ENCODE data around the gene MYH11. TPM values are rescaled to one million over a fixed set of nuclear protein-coding genes. Genes with fewer than 3 reads are reported as not detected.

The MYH11 gene
- total RNA-seq, 2 donors from 2014 or later: 968 to 2,091 TPM

DNA sequence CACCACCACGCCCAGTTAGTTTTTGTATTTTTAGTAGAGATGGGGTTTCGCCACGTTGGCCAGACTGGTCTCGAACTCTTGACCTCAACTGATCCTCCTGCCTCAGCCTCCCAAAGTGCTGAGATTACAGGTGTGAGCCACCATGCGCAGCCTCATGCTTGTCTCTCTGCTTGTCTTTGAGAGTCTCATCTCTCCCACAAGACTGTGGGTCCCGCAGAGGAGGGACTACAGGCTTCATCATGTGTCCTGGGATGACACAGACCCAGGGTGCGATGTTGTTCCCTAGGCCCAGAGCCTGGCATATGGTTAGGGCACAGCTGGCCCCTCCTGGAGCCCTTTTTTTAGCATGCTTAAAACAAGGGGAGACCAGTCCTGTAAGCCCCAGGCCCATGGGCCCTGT is 104.9 kb downstream of the MYH11 start:
- no peaks in the 10 kb centered on the region for H3K9me3 ChIP-seq
- no peak for TF ChIP-seq POLR2AphosphoS5 (IDR thresholded peaks at IDR 0.05)
- TF ChIP-seq, protein P1, sequence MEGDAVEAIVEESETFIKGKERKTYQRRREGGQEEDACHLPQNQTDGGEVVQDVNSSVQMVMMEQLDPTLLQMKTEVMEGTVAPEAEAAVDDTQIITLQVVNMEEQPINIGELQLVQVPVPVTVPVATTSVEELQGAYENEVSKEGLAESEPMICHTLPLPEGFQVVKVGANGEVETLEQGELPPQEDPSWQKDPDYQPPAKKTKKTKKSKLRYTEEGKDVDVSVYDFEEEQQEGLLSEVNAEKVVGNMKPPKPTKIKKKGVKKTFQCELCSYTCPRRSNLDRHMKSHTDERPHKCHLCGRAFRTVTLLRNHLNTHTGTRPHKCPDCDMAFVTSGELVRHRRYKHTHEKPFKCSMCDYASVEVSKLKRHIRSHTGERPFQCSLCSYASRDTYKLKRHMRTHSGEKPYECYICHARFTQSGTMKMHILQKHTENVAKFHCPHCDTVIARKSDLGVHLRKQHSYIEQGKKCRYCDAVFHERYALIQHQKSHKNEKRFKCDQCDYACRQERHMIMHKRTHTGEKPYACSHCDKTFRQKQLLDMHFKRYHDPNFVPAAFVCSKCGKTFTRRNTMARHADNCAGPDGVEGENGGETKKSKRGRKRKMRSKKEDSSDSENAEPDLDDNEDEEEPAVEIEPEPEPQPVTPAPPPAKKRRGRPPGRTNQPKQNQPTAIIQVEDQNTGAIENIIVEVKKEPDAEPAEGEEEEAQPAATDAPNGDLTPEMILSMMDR (IDR thresholded peaks at IDR 0.05): no peak
- TF ChIP-seq POLR2A (IDR thresholded peaks at IDR 0.05): no peak
- WGBS: 91% methylated on average over 7 of the region's 7 CpGs
- H3K27me3 ChIP-seq (replicated peaks; ENCODE audit: insufficient read depth): no peaks in the 10 kb centered on the region
- H3K36me3 ChIP-seq: no peaks in the 10 kb centered on the region
- no peak overlapping the region for H3K27ac ChIP-seq
- intact Hi-C loops (cut with DNase I): no loop called here
- H3K4me1 ChIP-seq (replicated peaks): no peaks in the 10 kb centered on the region
- no peak overlapping the region for H3K4me3 ChIP-seq
- DNase-seq (ENCODE audit: low spot score): no peak

DNA sequence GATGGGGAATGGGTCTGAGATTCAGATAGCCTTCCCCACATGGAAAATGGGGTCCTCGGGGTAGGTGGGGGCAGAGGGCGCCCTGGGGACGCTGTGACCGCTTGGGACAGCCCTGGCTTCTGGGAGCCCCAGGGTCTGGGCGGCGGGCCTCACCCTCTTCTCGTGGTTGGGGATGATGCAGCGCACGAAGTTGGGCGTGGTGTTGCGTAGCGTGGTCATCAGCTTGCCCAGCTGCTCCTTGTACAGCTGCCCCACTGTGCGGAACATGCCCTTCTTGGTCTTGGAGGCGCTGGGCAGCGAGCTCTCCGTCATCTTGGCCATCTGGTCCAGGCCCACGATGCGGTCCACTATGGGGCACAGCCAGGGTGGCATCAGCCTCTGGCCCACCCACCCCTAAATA is 106.8 kb downstream of the MYH11 start:
- H3K27ac ChIP-seq: no peak overlapping the region
- TF ChIP-seq POLR2AphosphoS5 (IDR thresholded peaks at IDR 0.05) (no peak), POLR2A (IDR thresholded peaks at IDR 0.05) (no peak)
- TF ChIP-seq, protein P1 (IDR thresholded peaks at IDR 0.05): no peak
- no peaks in the 10 kb centered on the region for H3K27me3 ChIP-seq (replicated peaks; ENCODE audit: insufficient read depth)
- WGBS: 90% methylated on average over 13 of the region's 18 CpGs
- H3K4me3 ChIP-seq: no peak overlapping the region
- H3K9me3 ChIP-seq: no peaks in the 10 kb centered on the region
- H3K36me3 ChIP-seq: no peaks in the 10 kb centered on the region
- intact Hi-C loops (cut with DNase I): no loop called here
- no peaks in the 10 kb centered on the region for H3K4me1 ChIP-seq (replicated peaks)
- DNase-seq (ENCODE audit: low spot score): no peak

DNA sequence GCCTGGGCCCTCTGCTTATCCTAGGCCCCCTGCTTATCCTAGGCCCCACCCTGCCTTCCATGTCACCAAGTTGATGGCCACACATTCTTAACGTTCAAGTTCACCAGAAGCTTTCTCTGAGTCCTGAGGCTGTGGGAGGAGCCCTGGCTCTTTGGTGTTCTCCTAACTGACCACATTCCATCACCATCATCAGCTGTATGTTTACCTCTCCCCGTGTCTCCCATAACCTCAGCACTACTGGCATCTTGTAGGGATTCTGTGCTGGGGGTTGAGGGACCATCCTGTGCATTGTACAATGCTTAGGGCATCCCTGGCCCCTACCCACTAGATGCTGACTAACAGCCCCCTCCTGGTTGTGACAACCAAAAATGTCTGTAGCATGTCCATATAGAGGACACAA is 107.5 kb downstream of the MYH11 start:
- TF ChIP-seq POLR2A (IDR thresholded peaks at IDR 0.05) (no peak), POLR2AphosphoS5 (IDR thresholded peaks at IDR 0.05) (no peak)
- TF ChIP-seq, protein P1 (IDR thresholded peaks at IDR 0.05): no peak
- no peaks in the 10 kb centered on the region for H3K36me3 ChIP-seq
- WGBS: 21% methylated on average over 2 of the region's 2 CpGs
- no peak overlapping the region for H3K27ac ChIP-seq
- H3K9me3 ChIP-seq: no peaks in the 10 kb centered on the region
- H3K27me3 ChIP-seq (replicated peaks; ENCODE audit: insufficient read depth): no peaks in the 10 kb centered on the region
- no peak overlapping the region for H3K4me3 ChIP-seq
- DNase-seq (ENCODE audit: low spot score): no peak
- intact Hi-C loops (cut with DNase I): no loop called here
- no peaks in the 10 kb centered on the region for H3K4me1 ChIP-seq (replicated peaks)

DNA sequence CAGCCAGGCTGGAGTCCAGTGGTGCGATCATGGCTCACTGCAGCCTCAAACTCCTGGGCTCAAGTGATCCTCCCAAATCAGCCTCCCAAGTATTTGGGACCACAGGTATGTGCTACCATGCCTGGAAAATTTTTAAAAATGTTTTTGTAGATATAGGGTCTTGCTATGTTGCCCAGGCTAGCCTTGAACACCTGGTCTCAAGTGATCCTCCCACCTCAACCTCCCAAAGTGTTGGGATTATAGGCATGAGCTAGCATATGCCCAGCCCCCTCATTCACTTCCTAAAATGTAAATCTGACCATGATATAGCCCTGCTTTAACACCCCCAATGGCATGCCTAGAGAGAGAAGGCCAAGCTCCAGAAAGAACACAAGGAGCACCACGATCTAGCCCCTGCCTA is 108.2 kb downstream of the MYH11 start:
- Histone ChIP-seq H3K36me3 (no peaks in the 10 kb centered on the region), H3K4me3 (no peak overlapping the region), H3K27ac (no peak overlapping the region), H3K4me1 (replicated peaks) (no peaks in the 10 kb centered on the region), H3K27me3 (replicated peaks; ENCODE audit: insufficient read depth) (no peaks in the 10 kb centered on the region), H3K9me3 (no peaks in the 10 kb centered on the region)
- DNase-seq (ENCODE audit: low spot score): no peak
- TF ChIP-seq POLR2AphosphoS5 (IDR thresholded peaks at IDR 0.05): no peak
- TF ChIP-seq POLR2A (IDR thresholded peaks at IDR 0.05): no peak
- TF ChIP-seq, protein P1 (IDR thresholded peaks at IDR 0.05): no peak
- 92% methylated on average over 2 of the region's 2 CpGs for WGBS
- intact Hi-C loops (cut with DNase I): no loop called here

DNA sequence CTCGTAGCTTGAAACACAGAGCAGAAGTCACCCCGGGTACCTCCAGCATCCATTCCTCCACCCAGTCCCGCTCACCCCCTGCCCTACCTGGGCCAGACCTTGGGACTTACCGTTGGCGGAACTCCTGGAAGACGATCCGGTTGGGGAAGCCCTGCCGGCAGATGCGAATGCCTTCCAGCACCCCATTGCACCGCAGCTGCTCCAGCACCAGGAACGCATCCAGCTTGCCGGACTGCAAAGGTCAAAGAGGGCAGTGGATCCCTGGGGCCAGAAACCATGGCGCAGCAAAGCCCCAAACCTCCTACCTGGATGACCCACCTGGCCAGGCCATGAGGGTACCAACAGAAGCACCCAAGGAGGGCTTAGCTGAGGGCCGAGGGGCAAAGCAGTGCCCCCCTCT is 108.9 kb downstream of the MYH11 start:
- Histone ChIP-seq H3K27me3 (replicated peaks; ENCODE audit: insufficient read depth) (no peaks in the 10 kb centered on the region), H3K9me3 (no peaks in the 10 kb centered on the region), H3K27ac (no peak overlapping the region), H3K4me3 (no peak overlapping the region), H3K4me1 (replicated peaks) (no peaks in the 10 kb centered on the region), H3K36me3 (no peaks in the 10 kb centered on the region)
- no peak for DNase-seq (ENCODE audit: low spot score)
- no peak for TF ChIP-seq POLR2AphosphoS5 (IDR thresholded peaks at IDR 0.05)
- WGBS: 92% methylated on average over 13 of the region's 14 CpGs
- intact Hi-C loops (cut with DNase I): no loop called here

Measured in prostate gland (tissue), 2 donors.